DMS 273 treated with DMSO at 0.1 percent for 48 hours (cell line): Measurements from ENCODE around the gene B4GALT7.
"Not testable (repeated sequence)": the region's sequence is repeated elsewhere in the genome, so short reads cannot be mapped to it uniquely, and the experiment has no call there.

Experiments used
- DNase-seq: peaks from one replicate; lab custom pipeline; 2025; lab: John Stamatoyannopoulos, UW

The B4GALT7 gene

GRCh38 chr5:177599731-177600507 lies at the start of gene B4GALT7:
B4GALT7 (plus strand) TSS chr5:177600132; CDS start chr5:177600211, 79 bp downstream.
- peak; percentile 46 for DNase-seq

- no peak for DNase-seq
These were observed 47.0 kb upstream of the B4GALT7 start for GRCh38 chr5:177552839-177553455.

- no peak for DNase-seq
These were observed 46.1 kb upstream of the B4GALT7 start for GRCh38 chr5:177553671-177554429.

- peak; percentile 78 for DNase-seq
These were observed 45.3 kb upstream of the B4GALT7 start, which contains the start of gene FAM193B for GRCh38 chr5:177554474-177555111. FAM193B (minus strand) TSS chr5:177554563; CDS start chr5:177554458, 105 bp downstream.

- DNase-seq = no peak
These were observed 44.7 kb upstream of the B4GALT7 start for GRCh38 chr5:177555228-177555627.

GRCh38 chr5:177555665-177556064 lies 44.3 kb upstream of the B4GALT7 start:
- no peak for DNase-seq

- DNase-seq = no peak
These were observed 42.8 kb upstream of the B4GALT7 start for GRCh38 chr5:177557041-177557647.

- DNase-seq = no peak
These were observed 42.1 kb upstream of the B4GALT7 start for GRCh38 chr5:177557796-177558195.

- not testable (repeated sequence) for DNase-seq
These were observed 40.4 kb upstream of the B4GALT7 start for GRCh38 chr5:177559446-177559941.

GRCh38 chr5:177565046-177565445 lies 34.9 kb upstream of the B4GALT7 start:
- no peak for DNase-seq

- DNase-seq = no peak
These were observed 31.6 kb upstream of the B4GALT7 start for GRCh38 chr5:177568326-177568725.

- no peak for DNase-seq
These were observed 30.0 kb upstream of the B4GALT7 start for GRCh38 chr5:177569894-177570293.

- no peak for DNase-seq
These were observed 24.4 kb upstream of the B4GALT7 start for GRCh38 chr5:177575488-177575887.

GRCh38 chr5:177576169-177576568 lies 23.8 kb upstream of the B4GALT7 start:
- DNase-seq = no peak

- no peak for DNase-seq
These were observed 21.6 kb upstream of the B4GALT7 start for GRCh38 chr5:177578316-177578715.

GRCh38 chr5:177588413-177588909 lies 11.5 kb upstream of the B4GALT7 start:
- DNase-seq = no peak

GRCh38 chr5:177590406-177590805 lies 9.5 kb upstream of the B4GALT7 start:
- no peak for DNase-seq

- no peak for DNase-seq
These were observed 8.3 kb upstream of the B4GALT7 start for GRCh38 chr5:177591690-177592009.

GRCh38 chr5:177592010-177592834 lies 7.7 kb upstream of the B4GALT7 start, which contains the start of gene TMED9:
TMED9 (plus strand) TSS chr5:177592203; CDS start chr5:177592215, 12 bp downstream.
- peak; percentile 43 for DNase-seq

GRCh38 chr5:177592905-177593304 lies 7.0 kb upstream of the B4GALT7 start:
- no peak for DNase-seq
